ENCODE results near the gene SPATA24.
"Not testable (repeated sequence)": the region's sequence is repeated elsewhere in the genome, so short reads cannot be mapped to it uniquely, and the experiment has no call there.

SPATA24 gene, protein sequence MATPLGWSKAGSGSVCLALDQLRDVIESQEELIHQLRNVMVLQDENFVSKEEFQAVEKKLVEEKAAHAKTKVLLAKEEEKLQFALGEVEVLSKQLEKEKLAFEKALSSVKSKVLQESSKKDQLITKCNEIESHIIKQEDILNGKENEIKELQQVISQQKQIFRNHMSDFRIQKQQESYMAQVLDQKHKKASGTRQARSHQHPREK

DNA sequence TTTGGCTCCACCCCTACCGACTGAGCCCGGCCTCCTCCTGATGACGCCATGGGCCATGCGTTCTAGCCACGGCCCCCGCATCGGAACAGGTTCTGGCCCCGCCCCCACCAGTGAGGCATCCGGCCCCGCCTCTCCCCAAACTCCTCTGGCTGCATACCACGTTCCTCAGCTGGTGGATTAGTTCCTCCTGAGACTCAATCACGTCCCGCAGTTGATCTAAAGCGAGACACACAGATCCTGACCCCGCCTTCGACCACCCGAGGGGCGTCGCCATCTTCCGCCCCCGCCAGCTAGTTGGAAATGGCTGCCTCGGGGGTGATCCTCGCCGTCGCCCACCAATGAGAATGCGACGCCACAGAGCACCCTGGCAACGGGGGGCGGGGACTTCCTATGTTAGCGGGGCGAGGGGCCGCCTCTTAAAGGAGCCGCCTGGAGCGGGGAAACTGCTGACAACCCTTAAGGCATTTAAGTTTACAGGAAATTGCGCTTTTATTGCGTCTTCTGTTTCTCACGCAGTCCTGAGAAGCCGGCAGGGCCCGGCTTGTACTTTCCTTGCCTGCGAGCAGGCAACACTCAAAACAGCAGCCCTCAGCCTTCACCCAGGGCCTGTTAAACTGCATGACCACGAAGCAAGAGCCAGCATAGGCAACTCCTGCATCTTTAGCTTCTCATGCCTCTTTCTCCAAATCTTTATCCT is at the start of gene SPATA24:
Gene SPATA24, minus strand, starts transcription at position 303 of the 697 bp plus-strand sequence. Its CDS starts 29 bp downstream, at position 274.
- peak; percentile 93 for DNase-seq (ENCODE audit: extremely low read depth, low read depth)
- TF ChIP-seq CTCF (IDR thresholded peaks at IDR 0.05; ENCODE audit: low read depth, low read length): no peak

DNA sequence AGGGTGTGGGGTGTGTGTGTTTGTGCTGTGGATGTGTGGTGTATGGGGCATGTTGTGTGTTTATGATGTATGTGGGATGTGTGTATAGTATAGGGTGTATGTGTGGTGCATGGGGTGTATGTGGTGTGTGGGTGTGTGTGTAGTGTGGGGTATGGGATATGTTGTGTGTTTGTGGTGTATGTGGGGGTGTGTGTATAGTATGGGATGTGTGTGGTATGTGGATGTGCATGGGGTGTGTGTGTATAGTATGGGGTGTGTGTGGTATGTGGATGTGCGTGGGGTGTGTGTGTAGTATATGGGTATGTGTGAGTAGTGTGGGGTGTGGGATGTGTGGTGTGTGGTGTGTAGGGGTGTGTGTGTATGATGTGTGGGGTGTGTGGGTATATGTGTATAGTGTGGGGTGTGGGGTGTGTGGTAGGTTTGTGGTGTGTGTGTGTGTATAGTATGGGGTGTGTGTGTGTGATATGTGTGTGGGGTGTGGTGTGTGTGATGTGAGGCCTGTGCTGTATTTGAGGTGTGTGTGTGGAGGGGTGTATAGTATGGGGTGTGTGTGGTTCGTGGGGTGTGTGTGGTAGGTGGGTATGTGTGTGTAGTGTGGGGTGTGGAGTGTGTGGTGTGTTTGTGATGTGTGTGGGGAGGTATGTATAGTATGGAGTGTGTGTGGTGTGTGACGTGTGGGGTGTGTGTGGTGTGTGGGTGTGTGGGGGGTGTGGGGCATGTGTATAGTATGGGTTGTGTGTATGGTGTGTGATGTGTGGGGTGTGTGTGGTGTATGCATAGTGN is 48.2 kb upstream of the SPATA24 start:
- DNase-seq (ENCODE audit: extremely low read depth, low read depth): no peak
- TF ChIP-seq CTCF (IDR thresholded peaks at IDR 0.05; ENCODE audit: low read depth, low read length): no peak

GRCh38 chr5:139451176-139451575 is 47.3 kb upstream of the SPATA24 start:
- TF ChIP-seq CTCF (IDR thresholded peaks at IDR 0.05; ENCODE audit: low read depth, low read length): no peak
- DNase-seq (ENCODE audit: extremely low read depth, low read depth): no peak

- no peak for TF ChIP-seq CTCF (IDR thresholded peaks at IDR 0.05; ENCODE audit: low read depth, low read length)
Observed at GRCh38 chr5:139446956-139447779, 43.3 kb upstream of the SPATA24 start.

DNA sequence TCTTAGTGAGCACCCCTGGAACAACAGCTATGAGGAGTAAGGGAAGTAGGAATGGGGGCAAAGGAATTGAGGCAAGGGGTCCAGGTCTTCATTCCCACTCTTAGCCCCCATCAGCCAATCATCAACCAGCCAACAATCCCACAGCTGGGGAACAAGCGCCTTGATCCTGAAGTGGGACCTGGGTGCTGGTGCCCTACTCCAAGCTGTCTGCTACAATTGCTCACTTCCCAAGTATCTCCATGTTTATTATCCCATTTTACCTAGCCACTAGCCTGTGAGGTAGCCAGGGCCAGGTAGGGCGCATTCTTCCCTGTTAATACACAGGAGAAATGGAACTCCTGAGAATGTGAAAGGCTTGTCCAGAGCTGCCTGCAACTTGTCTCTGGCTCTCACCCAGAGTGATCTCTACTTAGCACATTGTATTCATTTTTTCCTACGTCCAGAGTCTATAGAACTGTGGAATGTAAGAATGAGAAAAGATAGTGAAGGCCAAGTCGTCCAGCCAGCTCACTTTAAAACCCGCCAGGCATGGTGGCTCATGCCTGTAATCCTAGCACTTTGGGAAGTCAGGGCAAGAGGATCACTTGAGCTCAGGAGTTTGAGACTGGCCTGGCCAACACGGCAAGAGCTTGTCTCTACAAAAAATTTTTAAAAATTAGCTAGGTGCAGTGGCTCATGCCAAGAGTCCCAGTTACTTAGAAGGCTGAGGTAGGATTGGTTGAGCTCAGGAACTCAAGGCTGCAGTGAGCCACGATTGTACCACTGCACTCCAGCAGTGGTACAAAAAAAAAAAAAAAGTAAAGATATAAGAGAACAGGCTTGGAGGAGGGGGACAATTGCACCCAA is 41.7 kb upstream of the SPATA24 start:
- no peak for TF ChIP-seq CTCF (IDR thresholded peaks at IDR 0.05; ENCODE audit: low read depth, low read length)
- DNase-seq (ENCODE audit: extremely low read depth, low read depth): no peak

More at GRCh38 chr5:139446956-139447779, 43.3 kb upstream of the SPATA24 start:
- DNase-seq (ENCODE audit: extremely low read depth, low read depth): no peak

DNA sequence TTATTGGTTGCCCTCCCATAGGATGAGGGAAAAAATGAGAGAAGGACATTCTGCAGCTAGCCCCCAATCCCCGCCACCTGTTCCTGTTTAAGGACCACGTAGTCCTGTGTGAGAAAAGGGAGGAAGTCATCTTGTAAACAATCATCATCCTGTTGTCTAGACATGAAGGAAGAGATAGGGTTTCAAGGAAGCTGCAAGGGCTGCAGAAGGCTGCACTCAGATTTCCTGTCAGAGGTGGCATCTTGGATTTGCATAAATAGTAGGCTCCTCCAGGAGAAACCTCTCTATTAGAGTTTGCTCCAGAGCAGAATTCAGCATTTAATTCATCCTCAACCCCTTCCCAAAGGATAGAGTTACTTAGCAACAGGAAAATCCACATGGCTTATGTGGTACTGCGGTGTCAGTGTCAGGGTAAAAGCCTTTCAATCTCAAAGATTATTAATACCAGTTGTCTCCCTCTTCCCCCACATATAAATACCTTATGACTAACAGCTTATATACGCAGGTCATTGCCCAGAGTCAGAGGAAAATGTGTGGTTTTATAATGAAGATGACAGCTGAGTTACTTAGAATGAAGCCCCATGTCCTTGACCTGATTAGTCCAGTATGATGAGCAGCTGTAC is 40.1 kb upstream of the SPATA24 start:
- DNase-seq (ENCODE audit: extremely low read depth, low read depth): peak; percentile 60

GRCh38 chr5:139440416-139440815 is 36.5 kb upstream of the SPATA24 start:
- not testable (repeated sequence) for DNase-seq (ENCODE audit: extremely low read depth, low read depth)

More for the DNA sequence above, 40.1 kb upstream of the SPATA24 start:
- no peak for TF ChIP-seq CTCF (IDR thresholded peaks at IDR 0.05; ENCODE audit: low read depth, low read length)
